Measurements from ENCODE around the gene WFIKKN2. TPM values are rescaled to one million over a fixed set of nuclear protein-coding genes. Genes with fewer than 3 reads are reported as not detected.

Gene WFIKKN2
- total and polyA plus RNA-seq, 10 of the 15 experiments (the other 5 are each of a cell fraction or from before 2014, with no cell fraction given), result 0.06 TPM; not detected in 9

DNA sequence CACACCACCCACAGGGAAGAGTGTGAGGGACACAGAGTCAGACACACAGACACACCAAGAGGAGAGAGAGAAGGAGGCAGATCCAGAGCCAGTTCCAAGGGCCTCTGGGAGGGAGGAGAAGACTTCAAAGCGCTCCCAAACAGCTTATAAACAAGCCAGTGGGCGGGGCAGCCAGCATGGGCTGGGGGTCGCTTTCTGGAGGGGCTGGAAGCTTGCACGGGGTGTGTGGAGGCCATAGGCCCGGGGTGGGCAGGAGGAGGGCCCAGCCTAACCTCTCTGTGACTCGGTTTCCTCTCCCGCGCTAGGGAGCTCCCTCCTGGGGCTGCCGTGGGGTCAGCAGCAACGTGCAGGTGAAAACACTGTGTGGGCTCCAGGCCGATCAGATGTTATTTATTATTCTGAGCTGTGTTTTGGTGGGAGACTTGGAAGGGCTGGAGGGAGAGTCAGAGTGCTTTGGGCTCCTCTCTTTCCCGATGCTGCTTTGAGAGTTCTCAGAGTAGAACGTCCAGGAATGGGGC lies 2.5 kb upstream of the WFIKKN2 start:
- BruUV-seq (replicated peaks), result no TSS peak
- intact Hi-C loops (cut with micrococcal nuclease; ENCODE audit: unreplicated experiment), result no loop called here
- Histone ChIP-seq H3K36me3 (ENCODE audit: control insufficient read depth in 2 of 2, insufficient read depth in 2 of 2, low read length in 1 of 2) (no peaks in the 10 kb centered on the region), H3K4me1 (ENCODE audit: control insufficient read depth, insufficient read depth, low read length) (peaks cover 21% of the 10 kb centered on the region), H3K4me2 (ENCODE audit: control insufficient read depth, insufficient read depth) (no peak overlapping the region), H3K9me3 (replicated peaks; ENCODE audit: control insufficient read depth, insufficient read depth, low read length) (no peaks in the 10 kb centered on the region), H4K20me1 (ENCODE audit: control insufficient read depth, insufficient read depth) (no peaks in the 10 kb centered on the region), H2AFZ (ENCODE audit: control insufficient read depth, low read depth, low read length) (no peak overlapping the region), H3K4me3 (no peak overlapping the region), H3K27me3 (replicated peaks in 1 of 2; ENCODE audit: control insufficient read depth in 2 of 2, insufficient read depth in 2 of 2, low read length in 1 of 2) (peaks cover 2 to 4% of the 10 kb centered on the region in 2 experiments; a peak in 3 of 4 replicates), H3K79me2 (ENCODE audit: control insufficient read depth, insufficient read depth, low read length) (no peaks in the 10 kb centered on the region), H3K27ac (ENCODE audit: control insufficient read depth, insufficient read depth) (no peak overlapping the region), H3K9ac (ENCODE audit: control insufficient read depth, insufficient read depth, low read length) (no peak overlapping the region)
- no peak for DNase-seq (ENCODE audit: low read depth, low spot score)
- RAD21 ChIA-PET (ENCODE audit: unreplicated experiment), result no interaction called here
- TF ChIP-seq ZNF217 (IDR thresholded peaks at IDR 0.05) (no peak), NR2F1 (conservative IDR thresholded peaks at IDR 0.05) (no peak), SMC3 (IDR thresholded peaks at IDR 0.05; ENCODE audit: borderline replicate concordance, low read length) (no peak), CBX5 (IDR thresholded peaks at IDR 0.05; ENCODE audit: low read depth) (no peak), IKZF1 (conservative IDR thresholded peaks at IDR 0.05) (no peak), DPF2 (IDR thresholded peaks at IDR 0.05) (no peak), RELA (IDR thresholded peaks at IDR 0.05; ENCODE audit: borderline replicate concordance, partially characterized antibody) (no peak), ETV6 (conservative IDR thresholded peaks at IDR 0.05 in 1 of 2, IDR thresholded peaks at IDR 0.05 in 1 of 2; ENCODE audit: borderline replicate concordance in 1 of 2, low read depth in 1 of 2) (no peak), CEBPB (IDR thresholded peaks at IDR 0.05; ENCODE audit: borderline replicate concordance in 1 of 2, low read depth in 2 of 2, low read length in 2 of 2) (no peak), MEF2A (IDR thresholded peaks at IDR 0.05; ENCODE audit: insufficient read depth, low read depth, low read length) (no peak), RUNX3 (IDR thresholded peaks at IDR 0.05; ENCODE audit: low read length) (no peak), RB1 (IDR thresholded peaks at IDR 0.05; ENCODE audit: borderline replicate concordance) (no peak), NR2C1 (IDR thresholded peaks at IDR 0.05) (no peak), MYC (IDR thresholded peaks at IDR 0.05; ENCODE audit: insufficient read depth, insufficient read length, insufficient replicate concordance, low read length, severe bottlenecking) (no peak)
- TF ChIP-seq, protein P1, sequence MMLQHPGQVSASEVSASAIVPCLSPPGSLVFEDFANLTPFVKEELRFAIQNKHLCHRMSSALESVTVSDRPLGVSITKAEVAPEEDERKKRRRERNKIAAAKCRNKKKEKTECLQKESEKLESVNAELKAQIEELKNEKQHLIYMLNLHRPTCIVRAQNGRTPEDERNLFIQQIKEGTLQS (IDR thresholded peaks at IDR 0.05; ENCODE audit: borderline replicate concordance, extremely low read depth, low read depth, low read length), result no peak
- TF ChIP-seq, protein P2, sequence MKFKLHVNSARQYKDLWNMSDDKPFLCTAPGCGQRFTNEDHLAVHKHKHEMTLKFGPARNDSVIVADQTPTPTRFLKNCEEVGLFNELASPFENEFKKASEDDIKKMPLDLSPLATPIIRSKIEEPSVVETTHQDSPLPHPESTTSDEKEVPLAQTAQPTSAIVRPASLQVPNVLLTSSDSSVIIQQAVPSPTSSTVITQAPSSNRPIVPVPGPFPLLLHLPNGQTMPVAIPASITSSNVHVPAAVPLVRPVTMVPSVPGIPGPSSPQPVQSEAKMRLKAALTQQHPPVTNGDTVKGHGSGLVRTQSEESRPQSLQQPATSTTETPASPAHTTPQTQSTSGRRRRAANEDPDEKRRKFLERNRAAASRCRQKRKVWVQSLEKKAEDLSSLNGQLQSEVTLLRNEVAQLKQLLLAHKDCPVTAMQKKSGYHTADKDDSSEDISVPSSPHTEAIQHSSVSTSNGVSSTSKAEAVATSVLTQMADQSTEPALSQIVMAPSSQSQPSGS (IDR thresholded peaks at IDR 0.05; ENCODE audit: low read length), result no peak
- TF ChIP-seq, protein P3, sequence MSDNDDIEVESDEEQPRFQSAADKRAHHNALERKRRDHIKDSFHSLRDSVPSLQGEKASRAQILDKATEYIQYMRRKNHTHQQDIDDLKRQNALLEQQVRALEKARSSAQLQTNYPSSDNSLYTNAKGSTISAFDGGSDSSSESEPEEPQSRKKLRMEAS (IDR thresholded peaks at IDR 0.05; ENCODE audit: low read depth, low read length), result no peak
- TF ChIP-seq, protein P4, sequence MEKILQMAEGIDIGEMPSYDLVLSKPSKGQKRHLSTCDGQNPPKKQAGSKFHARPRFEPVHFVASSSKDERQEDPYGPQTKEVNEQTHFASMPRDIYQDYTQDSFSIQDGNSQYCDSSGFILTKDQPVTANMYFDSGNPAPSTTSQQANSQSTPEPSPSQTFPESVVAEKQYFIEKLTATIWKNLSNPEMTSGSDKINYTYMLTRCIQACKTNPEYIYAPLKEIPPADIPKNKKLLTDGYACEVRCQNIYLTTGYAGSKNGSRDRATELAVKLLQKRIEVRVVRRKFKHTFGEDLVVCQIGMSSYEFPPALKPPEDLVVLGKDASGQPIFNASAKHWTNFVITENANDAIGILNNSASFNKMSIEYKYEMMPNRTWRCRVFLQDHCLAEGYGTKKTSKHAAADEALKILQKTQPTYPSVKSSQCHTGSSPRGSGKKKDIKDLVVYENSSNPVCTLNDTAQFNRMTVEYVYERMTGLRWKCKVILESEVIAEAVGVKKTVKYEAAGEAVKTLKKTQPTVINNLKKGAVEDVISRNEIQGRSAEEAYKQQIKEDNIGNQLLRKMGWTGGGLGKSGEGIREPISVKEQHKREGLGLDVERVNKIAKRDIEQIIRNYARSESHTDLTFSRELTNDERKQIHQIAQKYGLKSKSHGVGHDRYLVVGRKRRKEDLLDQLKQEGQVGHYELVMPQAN (conservative IDR thresholded peaks at IDR 0.05), result no peak
- TF ChIP-seq, protein P5, sequence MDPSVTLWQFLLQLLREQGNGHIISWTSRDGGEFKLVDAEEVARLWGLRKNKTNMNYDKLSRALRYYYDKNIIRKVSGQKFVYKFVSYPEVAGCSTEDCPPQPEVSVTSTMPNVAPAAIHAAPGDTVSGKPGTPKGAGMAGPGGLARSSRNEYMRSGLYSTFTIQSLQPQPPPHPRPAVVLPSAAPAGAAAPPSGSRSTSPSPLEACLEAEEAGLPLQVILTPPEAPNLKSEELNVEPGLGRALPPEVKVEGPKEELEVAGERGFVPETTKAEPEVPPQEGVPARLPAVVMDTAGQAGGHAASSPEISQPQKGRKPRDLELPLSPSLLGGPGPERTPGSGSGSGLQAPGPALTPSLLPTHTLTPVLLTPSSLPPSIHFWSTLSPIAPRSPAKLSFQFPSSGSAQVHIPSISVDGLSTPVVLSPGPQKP (IDR thresholded peaks at IDR 0.05; ENCODE audit: low read depth, low read length), result no peak
- POLR2A ChIA-PET, result no interaction called here
- CTCF ChIA-PET, result interaction anchor here (0.7 kb wide), 1 partner anchor 9 kb away, joined by 5 read pairs; no protein-coding TSS in a partner anchor
- WGBS (ENCODE audit: insufficient coverage, insufficient replicate concordance, low lambda C conversion rate, missing lambda C conversion rate), result 60% methylated on average over 13 of the region's 13 CpGs
- ATAC-seq, result no peak
- in situ Hi-C loops (cut with MboI), result loop anchor here (5.0 kb wide), 1 partner anchor 291 kb away; no protein-coding TSS in a partner anchor
- SMC1A ChIA-PET (ENCODE audit: uncharacterized antibody, unreplicated experiment), result no interaction called here
- FAIRE-seq, result no peak

All from GM12878 (cell line).